ENCODE results near the gene SRPRA.

SRPRA gene

GRCh38 chr11:126303623-126304456 lies 35.1 kb upstream of the SRPRA start, which contains the start of gene DCPS (continued):
- TF ChIP-seq ZNF518A (tag by site-specific recombination; conservative IDR thresholded peaks at IDR 0.05; ENCODE audit: low read depth) (no peak), ZNF660 (tag by site-specific recombination; IDR thresholded peaks at IDR 0.05) (peak; percentile 36), ZNF292 (tag by site-specific recombination; IDR thresholded peaks at IDR 0.05; ENCODE audit: borderline replicate concordance, low read depth) (no peak), ZNF324 (tag by site-specific recombination; IDR thresholded peaks at IDR 0.05) (0 out of 2 replicates have a peak, but pooled peaks have one; percentile 40), ZNF404 (tag by site-specific recombination; IDR thresholded peaks at IDR 0.05) (no peak), ZNF391 (tag by site-specific recombination; IDR thresholded peaks at IDR 0.05; ENCODE audit: borderline replicate concordance, low read depth) (peak; percentile 67; the same call in 1 of the 2 replicates), ZNF280C (tag by site-specific recombination; IDR thresholded peaks at IDR 0.05) (no peak), ZNF776 (tag by site-specific recombination; IDR thresholded peaks at IDR 0.05; ENCODE audit: borderline replicate concordance) (no peak), GLIS2 (tag by site-specific recombination; IDR thresholded peaks at IDR 0.05) (peak; percentile 82), YY2 (tag by site-specific recombination; IDR thresholded peaks at IDR 0.05) (peak; percentile 84), ZNF558 (tag by site-specific recombination; IDR thresholded peaks at IDR 0.05) (no peak; the same call in 1 of the 2 replicates), ZNF449 (tag by site-specific recombination; IDR thresholded peaks at IDR 0.05) (peak; percentile 85), ZNF133 (tag by site-specific recombination; IDR thresholded peaks at IDR 0.05) (no peak), ZNF223 (tag by site-specific recombination; IDR thresholded peaks at IDR 0.05) (no peak), OVOL3 (tag by site-specific recombination; IDR thresholded peaks at IDR 0.05) (no peak), ZNF114 (tag by site-specific recombination; IDR thresholded peaks at IDR 0.05) (no peak), ZNF664 (tag by site-specific recombination; IDR thresholded peaks at IDR 0.05) (no peak), HOXC10 (CRISPR knock-in tag; IDR thresholded peaks at IDR 0.05) (no peak), HOXA7 (CRISPR knock-in tag; IDR thresholded peaks at IDR 0.05; ENCODE audit: borderline replicate concordance) (no peak), SP3 (tag by site-specific recombination; IDR thresholded peaks at IDR 0.05) (peak; percentile 57)
- TF ChIP-seq, protein P1, sequence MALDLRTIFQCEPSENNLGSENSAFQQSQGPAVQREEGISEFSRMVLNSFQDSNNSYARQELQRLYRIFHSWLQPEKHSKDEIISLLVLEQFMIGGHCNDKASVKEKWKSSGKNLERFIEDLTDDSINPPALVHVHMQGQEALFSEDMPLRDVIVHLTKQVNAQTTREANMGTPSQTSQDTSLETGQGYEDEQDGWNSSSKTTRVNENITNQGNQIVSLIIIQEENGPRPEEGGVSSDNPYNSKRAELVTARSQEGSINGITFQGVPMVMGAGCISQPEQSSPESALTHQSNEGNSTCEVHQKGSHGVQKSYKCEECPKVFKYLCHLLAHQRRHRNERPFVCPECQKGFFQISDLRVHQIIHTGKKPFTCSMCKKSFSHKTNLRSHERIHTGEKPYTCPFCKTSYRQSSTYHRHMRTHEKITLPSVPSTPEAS (tag by site-specific recombination; IDR thresholded peaks at IDR 0.05), result no peak
- TF ChIP-seq, protein P2, sequence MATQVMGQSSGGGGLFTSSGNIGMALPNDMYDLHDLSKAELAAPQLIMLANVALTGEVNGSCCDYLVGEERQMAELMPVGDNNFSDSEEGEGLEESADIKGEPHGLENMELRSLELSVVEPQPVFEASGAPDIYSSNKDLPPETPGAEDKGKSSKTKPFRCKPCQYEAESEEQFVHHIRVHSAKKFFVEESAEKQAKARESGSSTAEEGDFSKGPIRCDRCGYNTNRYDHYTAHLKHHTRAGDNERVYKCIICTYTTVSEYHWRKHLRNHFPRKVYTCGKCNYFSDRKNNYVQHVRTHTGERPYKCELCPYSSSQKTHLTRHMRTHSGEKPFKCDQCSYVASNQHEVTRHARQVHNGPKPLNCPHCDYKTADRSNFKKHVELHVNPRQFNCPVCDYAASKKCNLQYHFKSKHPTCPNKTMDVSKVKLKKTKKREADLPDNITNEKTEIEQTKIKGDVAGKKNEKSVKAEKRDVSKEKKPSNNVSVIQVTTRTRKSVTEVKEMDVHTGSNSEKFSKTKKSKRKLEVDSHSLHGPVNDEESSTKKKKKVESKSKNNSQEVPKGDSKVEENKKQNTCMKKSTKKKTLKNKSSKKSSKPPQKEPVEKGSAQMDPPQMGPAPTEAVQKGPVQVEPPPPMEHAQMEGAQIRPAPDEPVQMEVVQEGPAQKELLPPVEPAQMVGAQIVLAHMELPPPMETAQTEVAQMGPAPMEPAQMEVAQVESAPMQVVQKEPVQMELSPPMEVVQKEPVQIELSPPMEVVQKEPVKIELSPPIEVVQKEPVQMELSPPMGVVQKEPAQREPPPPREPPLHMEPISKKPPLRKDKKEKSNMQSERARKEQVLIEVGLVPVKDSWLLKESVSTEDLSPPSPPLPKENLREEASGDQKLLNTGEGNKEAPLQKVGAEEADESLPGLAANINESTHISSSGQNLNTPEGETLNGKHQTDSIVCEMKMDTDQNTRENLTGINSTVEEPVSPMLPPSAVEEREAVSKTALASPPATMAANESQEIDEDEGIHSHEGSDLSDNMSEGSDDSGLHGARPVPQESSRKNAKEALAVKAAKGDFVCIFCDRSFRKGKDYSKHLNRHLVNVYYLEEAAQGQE (tag by site-specific recombination; IDR thresholded peaks at IDR 0.05), result no peak

All from HEK293 (cell line).